H1 (cell line): ENCODE measurements around the gene GDF3. TPM values are rescaled to one million over a fixed set of nuclear protein-coding genes. Genes with fewer than 3 reads are reported as not detected.

Experiments
- ASH2L ChIP-seq: fragments of 200-600, 300-600 bp; sonication (generic); IDR thresholded peaks from one replicate; pipeline ENCODE4 v1.7.1; 2017; ENCODE audit warnings: low read length
- ATF2 ChIP-seq: IDR thresholded peaks from 2 replicates; pipeline ENCODE4 v1.6.1; 2012; ENCODE audit warnings: low read length, inconsistent platforms
- CHD2 ChIP-seq: IDR thresholded peaks from 2 replicates; pipeline ENCODE4 v1.6.1; 2012; ENCODE audit warnings: low read length, improper control_type of control experiment
- CHD7 ChIP-seq: fragments of 300-600 bp; sonication (generic); IDR thresholded peaks from 2 replicates; pipeline ENCODE4 v1.7.1; 2012; ENCODE audit warnings: low read length, moderate library complexity, mild to moderate bottlenecking, inconsistent platforms; ENCODE audit not compliant: insufficient replicate concordance
- POU5F1 ChIP-seq: IDR thresholded peaks from 2 replicates; pipeline ENCODE4 v1.6.1; 2011; ENCODE audit warnings: low read depth, mild to moderate bottlenecking, low read length, moderate library complexity
- RFX5 ChIP-seq: IDR thresholded peaks from 2 replicates; pipeline ENCODE4 v1.6.1; 2011; ENCODE audit warnings: low read depth, low read length, improper control_type of control experiment, borderline replicate concordance
- RNF2 ChIP-seq: fragments of 200-900, 300-1000 bp; sonication (generic); IDR thresholded peaks from 2 replicates; pipeline ENCODE4 v1.7.1; 2016; ENCODE audit warnings: borderline replicate concordance, low read depth, mild to moderate bottlenecking, antibody characterized with exemption, low read length; ENCODE audit not compliant: poor library complexity, severe bottlenecking; ENCODE audit errors: missing control alignments
- SUZ12 ChIP-seq: fragments of 200-600 bp; sonication (generic); IDR thresholded peaks from 2 replicates; pipeline ENCODE4 v1.6.1; 2012; ENCODE audit warnings: mild to moderate bottlenecking, inconsistent platforms, low read length, moderate library complexity, mixed read lengths
- polyA plus RNA-seq, 7 experiments: library from polyadenylated mRNA; depleted of rRNA in 3 of 7; stranded (reverse) in 5 of 7; unstranded in 2 of 7; fragments of >200 nt in 5 of 7; fragments of 200-250 nt in 2 of 7; gene quantifications; 1 replicate in 5 of 7; 2 replicates in 1 of 7; 4 replicates in 1 of 7; pipeline versions ENCODE4 v1.2.1 to v1.2.3, GENCODE V29; 2011 to 2013; ENCODE audit warnings: missing spikeins in 2 of 7, mixed read lengths in 2 of 7
- total RNA-seq: library from RNA; stranded (reverse); fragmentation: NEBNext Ultra II Directional; extraction: Animal tissue kit (Norgen Biotek cat#: 25700); gene quantifications from 2 replicates; pipeline ENCODE4 v1.2.1, GENCODE V29; 2021

GDF3 gene
- total and polyA plus RNA-seq, 2 of the 8 experiments (the other 6 are each of a cell fraction or from before 2014, with no cell fraction given) = 4.3 to 16.8 TPM

DNA sequence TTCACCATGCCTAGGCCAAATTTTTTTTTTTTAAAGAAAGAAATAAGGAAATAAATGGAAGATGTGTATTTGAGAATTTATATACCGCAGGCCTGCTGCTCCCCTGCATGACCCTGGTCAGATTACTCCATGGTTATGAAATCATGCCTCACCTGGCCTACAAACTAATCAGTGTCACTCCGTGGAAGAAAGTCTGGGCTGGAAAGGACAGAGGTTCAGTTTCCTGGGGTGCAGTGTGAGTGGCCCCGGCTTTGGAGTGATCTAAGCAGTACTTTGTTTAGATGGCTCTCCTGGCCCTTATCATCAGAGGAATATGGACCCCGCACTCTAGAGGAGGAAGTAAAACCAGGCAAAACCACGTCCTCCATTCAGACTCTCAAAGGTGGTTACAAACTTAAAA, 39.5 kb downstream of the GDF3 start (continued):
- no peak for TF ChIP-seq CHD7
- no peak for TF ChIP-seq RNF2
- TF ChIP-seq RFX5 = no peak
- TF ChIP-seq ASH2L = no peak
- TF ChIP-seq ATF2 = no peak
- no peak for TF ChIP-seq CHD2
- no peak for TF ChIP-seq POU5F1
- no peak for TF ChIP-seq SUZ12
- TF ChIP-seq, all 59 proteins: peak for 0
